ENCODE measurements around the gene MARCHF2.

DNA sequence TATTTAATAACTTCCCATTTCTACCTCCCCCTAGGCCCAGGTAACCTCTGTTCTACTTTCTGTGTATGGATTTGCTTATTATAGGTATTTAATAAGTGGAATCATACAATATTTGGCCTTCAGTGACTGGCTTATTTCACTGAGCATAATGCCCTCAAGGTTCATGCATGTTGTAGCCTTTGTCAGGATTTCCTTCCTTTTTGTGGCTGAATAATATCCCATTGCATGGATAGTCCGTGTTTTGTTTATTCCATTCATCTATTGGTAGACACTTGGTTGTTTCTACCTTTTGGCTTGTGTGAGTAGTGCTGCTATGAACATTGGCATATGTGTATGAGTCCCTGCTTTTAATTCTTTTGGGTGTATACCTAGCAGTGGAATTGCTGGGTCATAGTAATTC is 41.1 kb downstream of the MARCHF2 start:
- TF ChIP-seq POLR2AphosphoS5 (IDR thresholded peaks at IDR 0.05; ENCODE audit: insufficient read depth, low read depth, low read length) (no peak), MYC (IDR thresholded peaks at IDR 0.05; ENCODE audit: low read depth, low read length) (no peak), POLR2A (IDR thresholded peaks at IDR 0.05; ENCODE audit: low read depth, low read length) (no peak), EZH2 (IDR thresholded peaks at IDR 0.05; ENCODE audit: borderline replicate concordance, low read depth, low read length, severe bottlenecking) (no peak), JUN (IDR thresholded peaks at IDR 0.05; ENCODE audit: borderline replicate concordance, insufficient read depth, insufficient read length, low read depth) (no peak)
- TF ChIP-seq, protein P1, sequence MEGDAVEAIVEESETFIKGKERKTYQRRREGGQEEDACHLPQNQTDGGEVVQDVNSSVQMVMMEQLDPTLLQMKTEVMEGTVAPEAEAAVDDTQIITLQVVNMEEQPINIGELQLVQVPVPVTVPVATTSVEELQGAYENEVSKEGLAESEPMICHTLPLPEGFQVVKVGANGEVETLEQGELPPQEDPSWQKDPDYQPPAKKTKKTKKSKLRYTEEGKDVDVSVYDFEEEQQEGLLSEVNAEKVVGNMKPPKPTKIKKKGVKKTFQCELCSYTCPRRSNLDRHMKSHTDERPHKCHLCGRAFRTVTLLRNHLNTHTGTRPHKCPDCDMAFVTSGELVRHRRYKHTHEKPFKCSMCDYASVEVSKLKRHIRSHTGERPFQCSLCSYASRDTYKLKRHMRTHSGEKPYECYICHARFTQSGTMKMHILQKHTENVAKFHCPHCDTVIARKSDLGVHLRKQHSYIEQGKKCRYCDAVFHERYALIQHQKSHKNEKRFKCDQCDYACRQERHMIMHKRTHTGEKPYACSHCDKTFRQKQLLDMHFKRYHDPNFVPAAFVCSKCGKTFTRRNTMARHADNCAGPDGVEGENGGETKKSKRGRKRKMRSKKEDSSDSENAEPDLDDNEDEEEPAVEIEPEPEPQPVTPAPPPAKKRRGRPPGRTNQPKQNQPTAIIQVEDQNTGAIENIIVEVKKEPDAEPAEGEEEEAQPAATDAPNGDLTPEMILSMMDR (IDR thresholded peaks at IDR 0.05; ENCODE audit: extremely low read depth in 1 of 2, insufficient read depth in 1 of 2, low read depth in 1 of 2, low read length in 2 of 2), result no peak
